ENCODE data around the gene HACE1. TPM values are rescaled to one million over a fixed set of nuclear protein-coding genes. Genes with fewer than 3 reads are reported as not detected.
"Not testable (repeated sequence)": the region's sequence is repeated elsewhere in the genome, so short reads cannot be mapped to it uniquely, and the experiment has no call there.

The HACE1 gene, protein sequence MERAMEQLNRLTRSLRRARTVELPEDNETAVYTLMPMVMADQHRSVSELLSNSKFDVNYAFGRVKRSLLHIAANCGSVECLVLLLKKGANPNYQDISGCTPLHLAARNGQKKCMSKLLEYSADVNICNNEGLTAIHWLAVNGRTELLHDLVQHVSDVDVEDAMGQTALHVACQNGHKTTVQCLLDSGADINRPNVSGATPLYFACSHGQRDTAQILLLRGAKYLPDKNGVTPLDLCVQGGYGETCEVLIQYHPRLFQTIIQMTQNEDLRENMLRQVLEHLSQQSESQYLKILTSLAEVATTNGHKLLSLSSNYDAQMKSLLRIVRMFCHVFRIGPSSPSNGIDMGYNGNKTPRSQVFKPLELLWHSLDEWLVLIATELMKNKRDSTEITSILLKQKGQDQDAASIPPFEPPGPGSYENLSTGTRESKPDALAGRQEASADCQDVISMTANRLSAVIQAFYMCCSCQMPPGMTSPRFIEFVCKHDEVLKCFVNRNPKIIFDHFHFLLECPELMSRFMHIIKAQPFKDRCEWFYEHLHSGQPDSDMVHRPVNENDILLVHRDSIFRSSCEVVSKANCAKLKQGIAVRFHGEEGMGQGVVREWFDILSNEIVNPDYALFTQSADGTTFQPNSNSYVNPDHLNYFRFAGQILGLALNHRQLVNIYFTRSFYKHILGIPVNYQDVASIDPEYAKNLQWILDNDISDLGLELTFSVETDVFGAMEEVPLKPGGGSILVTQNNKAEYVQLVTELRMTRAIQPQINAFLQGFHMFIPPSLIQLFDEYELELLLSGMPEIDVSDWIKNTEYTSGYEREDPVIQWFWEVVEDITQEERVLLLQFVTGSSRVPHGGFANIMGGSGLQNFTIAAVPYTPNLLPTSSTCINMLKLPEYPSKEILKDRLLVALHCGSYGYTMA
- polyA plus RNA-seq (2013, experiment 1 of 2), result 5.9 TPM
- 6.3 TPM for polyA plus RNA-seq (2013, experiment 2 of 2)

DNA sequence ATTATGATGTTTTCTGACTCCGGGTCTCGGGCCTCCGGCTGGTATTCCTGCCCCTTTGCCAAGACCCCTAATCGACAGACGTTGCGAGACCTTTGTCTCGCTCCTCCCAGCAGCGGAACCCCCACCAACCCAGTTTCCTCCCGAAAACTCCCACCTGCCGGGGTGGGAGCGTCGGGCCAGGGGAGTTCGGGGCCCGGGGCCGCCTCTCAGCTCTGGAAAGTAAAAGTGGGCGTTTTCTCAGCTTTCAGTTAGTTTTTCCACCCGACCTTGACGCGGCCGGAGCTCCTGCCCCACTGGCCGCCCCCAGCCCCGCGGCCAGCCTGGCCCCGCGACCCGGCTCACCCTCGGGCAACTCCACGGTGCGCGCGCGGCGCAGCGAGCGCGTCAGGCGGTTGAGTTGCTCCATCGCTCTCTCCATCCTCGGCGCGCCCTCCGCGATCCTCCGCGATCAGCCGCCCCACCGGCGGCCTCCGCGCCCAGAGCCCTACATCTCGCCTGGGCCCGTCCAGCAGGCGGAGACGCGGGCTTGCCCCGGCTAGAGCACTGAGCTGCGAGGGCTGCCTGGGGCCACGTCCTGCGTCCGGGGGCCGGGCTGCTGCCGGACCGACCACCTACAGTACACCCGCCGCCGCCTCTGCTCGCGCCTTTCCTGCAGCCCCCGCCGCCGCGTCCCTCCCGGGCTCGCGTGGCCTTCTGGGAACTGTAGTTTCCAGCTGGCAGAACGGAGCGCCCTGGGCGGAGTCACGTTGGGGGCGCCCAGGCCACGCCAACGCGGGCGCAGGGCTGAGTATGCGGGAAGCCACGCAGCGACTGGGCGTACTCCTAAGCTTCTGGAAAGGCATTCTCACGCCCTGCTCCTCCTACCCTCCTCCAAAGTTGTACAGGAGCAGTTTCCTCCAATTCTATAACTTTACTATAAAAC, at the start of gene HACE1:
Gene HACE1, minus strand, starts transcription at position 695 of the 922 bp plus-strand sequence. Its CDS starts 277 bp downstream, at position 418.
- no CpG with 5 or more reads among the region's 89 CpGs for WGBS (ENCODE audit: extremely low coverage, insufficient coverage, low lambda C conversion rate)
- peak within 1 kb of the TSS; percentile 97 for H3K4me2 ChIP-seq (ENCODE audit: low read length)

DNA sequence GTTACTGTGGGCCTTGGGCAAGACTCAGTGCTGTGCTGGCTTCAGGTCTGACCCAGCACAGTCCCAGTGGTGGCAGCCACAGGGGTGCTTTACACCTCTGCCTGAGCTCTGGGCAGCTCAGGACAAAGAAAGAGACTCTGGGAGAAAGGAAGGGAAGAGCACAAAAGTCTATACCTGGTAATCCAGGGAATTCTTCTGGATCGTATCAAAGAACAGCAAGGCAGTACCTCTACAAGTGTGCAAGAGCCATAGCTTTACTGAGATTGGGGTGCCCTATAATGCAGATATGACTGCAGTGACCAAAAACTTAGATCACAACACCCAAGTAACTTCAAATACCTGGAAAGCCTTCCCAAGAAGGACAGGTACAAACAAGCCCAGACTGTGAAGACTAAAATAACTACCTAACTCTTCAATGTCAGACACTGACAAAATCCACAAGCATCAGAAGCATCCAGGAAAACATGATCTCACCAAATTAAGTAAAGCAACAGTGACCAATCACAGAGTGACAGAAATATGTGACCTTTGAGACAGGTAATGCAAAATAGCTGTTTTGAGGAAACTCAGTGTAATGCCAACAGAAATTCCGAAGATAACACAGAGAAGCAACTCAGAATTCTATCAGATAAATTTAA, 49.3 kb upstream of the HACE1 start:
- no peaks in the 10 kb centered on the region for H3K79me2 ChIP-seq (ENCODE audit: control insufficient read depth, insufficient read depth, low read length)
- H2BK120ac ChIP-seq (ENCODE audit: low read depth, low read length), result no peak overlapping the region
- H4K8ac ChIP-seq (ENCODE audit: low read depth, low read length), result no peak overlapping the region
- no peak overlapping the region for H3K18ac ChIP-seq (ENCODE audit: low read length)
- no peaks in the 10 kb centered on the region for H3K79me1 ChIP-seq (ENCODE audit: low read length)
- H3K4me1 ChIP-seq (ENCODE audit: control insufficient read depth, low read depth, low read length), result no peaks in the 10 kb centered on the region
- no CpG with 5 or more reads among the region's 2 CpGs for WGBS (ENCODE audit: extremely low coverage, insufficient coverage, low lambda C conversion rate)
- H3K23ac ChIP-seq (ENCODE audit: low read length), result no peak overlapping the region
- H3K27me3 ChIP-seq (ENCODE audit: insufficient read depth, low read length, poor library complexity), result no peaks in the 10 kb centered on the region
- H4K5ac ChIP-seq (ENCODE audit: low read length), result no peak overlapping the region
- no peaks in the 10 kb centered on the region for H3K36me3 ChIP-seq (ENCODE audit: control insufficient read depth, insufficient read depth, low read length)
- no peak overlapping the region for H3K4ac ChIP-seq (ENCODE audit: low read depth, low read length)
- H3K27ac ChIP-seq (ENCODE audit: low read depth, low read length), result no peak overlapping the region
- H2AK5ac ChIP-seq (ENCODE audit: low read length), result no peak overlapping the region
- no peak overlapping the region for H2BK15ac ChIP-seq (replicated peaks; ENCODE audit: low read depth)
- no peak overlapping the region for H3K4me3 ChIP-seq (ENCODE audit: low read length)
- DNase-seq, result no peak
- H3K4me2 ChIP-seq (ENCODE audit: low read length), result no peak overlapping the region
- no peak overlapping the region for H2BK5ac ChIP-seq (ENCODE audit: low read length)
- no peak overlapping the region for H3K56ac ChIP-seq (ENCODE audit: low read length)
- no peak overlapping the region for H3K9ac ChIP-seq (ENCODE audit: low read length)

More for the DNA sequence above, at the start of gene HACE1:
- H2BK120ac ChIP-seq (ENCODE audit: low read depth, low read length), result no peak within 1 kb of the TSS
- peaks cover 6% of the 10 kb centered on the region for H3K79me2 ChIP-seq (ENCODE audit: control insufficient read depth, insufficient read depth, low read length)
- peak within 1 kb of the TSS; percentile 68 for H3K27ac ChIP-seq (ENCODE audit: low read depth, low read length)
- H2AK5ac ChIP-seq (ENCODE audit: low read length), result no peak within 1 kb of the TSS
- no peaks in the 10 kb centered on the region for H3K36me3 ChIP-seq (ENCODE audit: control insufficient read depth, insufficient read depth, low read length)
- peak within 1 kb of the TSS; percentile 65 for H4K8ac ChIP-seq (ENCODE audit: low read depth, low read length)
- H4K5ac ChIP-seq (ENCODE audit: low read length), result no peak within 1 kb of the TSS
- DNase-seq, result peak; percentile 96
- peak within 1 kb of the TSS; percentile 54 for H3K4me3 ChIP-seq (ENCODE audit: low read length)
- H3K18ac ChIP-seq (ENCODE audit: low read length), result peak within 1 kb of the TSS; percentile 61
- H3K4me1 ChIP-seq (ENCODE audit: control insufficient read depth, low read depth, low read length), result no peaks in the 10 kb centered on the region
- H3K56ac ChIP-seq (ENCODE audit: low read length), result peak within 1 kb of the TSS; percentile 93
- H3K79me1 ChIP-seq (ENCODE audit: low read length), result peaks cover 4% of the 10 kb centered on the region
- H3K27me3 ChIP-seq (ENCODE audit: insufficient read depth, low read length, poor library complexity), result no peaks in the 10 kb centered on the region
- peak within 1 kb of the TSS; percentile 1 for H3K4ac ChIP-seq (ENCODE audit: low read depth, low read length)
- H3K23ac ChIP-seq (ENCODE audit: low read length), result no peak within 1 kb of the TSS
- peak within 1 kb of the TSS; percentile 83 for H3K9ac ChIP-seq (ENCODE audit: low read length)
- H2BK15ac ChIP-seq (replicated peaks; ENCODE audit: low read depth), result no peak within 1 kb of the TSS
- no peak within 1 kb of the TSS for H2BK5ac ChIP-seq (ENCODE audit: low read length)

DNA sequence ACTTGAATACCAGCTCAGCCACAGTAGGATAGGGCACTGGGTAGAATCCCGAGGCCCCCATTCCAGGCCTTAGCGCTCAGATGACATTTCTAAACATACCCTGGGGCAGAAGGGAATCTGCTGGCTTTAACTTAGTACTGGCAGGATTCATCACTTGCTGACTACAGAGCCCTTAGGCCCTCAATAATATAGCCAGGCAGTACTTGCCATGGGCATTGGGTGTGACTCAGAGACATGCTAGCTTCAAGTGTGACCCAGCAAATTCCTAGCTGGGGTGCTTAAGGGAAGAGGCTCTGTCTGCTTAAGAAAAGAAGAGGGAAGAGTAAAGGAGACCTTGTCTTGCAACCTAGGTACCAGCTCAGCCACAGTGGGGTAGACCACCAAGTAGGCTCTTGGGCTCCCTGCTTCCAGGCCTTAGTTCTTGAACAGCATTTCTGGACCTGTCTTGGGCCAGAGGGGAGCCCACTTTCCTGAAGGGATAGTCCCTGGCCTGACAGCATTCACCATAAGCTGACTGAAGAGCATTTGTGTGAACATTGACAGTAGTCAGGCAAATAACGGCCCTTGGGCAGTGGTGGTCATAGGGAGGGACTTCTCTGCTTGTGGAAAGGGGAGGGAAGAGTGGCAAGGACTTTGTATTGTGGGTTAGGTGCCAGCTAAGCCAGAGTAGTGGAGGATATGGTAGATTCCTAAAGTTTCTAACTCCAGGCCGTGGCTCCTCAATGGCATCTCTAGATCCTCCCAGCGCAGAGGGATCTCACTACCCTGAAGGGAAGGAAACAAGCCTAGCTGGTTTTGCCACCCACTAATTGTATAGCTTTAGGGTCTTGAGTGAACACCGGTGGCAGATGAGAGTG, 48.5 kb upstream of the HACE1 start:
- Histone ChIP-seq H3K4me1 (ENCODE audit: control insufficient read depth, low read depth, low read length) (no peaks in the 10 kb centered on the region), H3K23ac (ENCODE audit: low read length) (no peak overlapping the region), H3K79me2 (ENCODE audit: control insufficient read depth, insufficient read depth, low read length) (no peaks in the 10 kb centered on the region), H3K4me3 (ENCODE audit: low read length) (no peak overlapping the region), H3K4ac (ENCODE audit: low read depth, low read length) (no peak overlapping the region), H2BK120ac (ENCODE audit: low read depth, low read length) (no peak overlapping the region), H3K18ac (ENCODE audit: low read length) (no peak overlapping the region), H3K79me1 (ENCODE audit: low read length) (no peaks in the 10 kb centered on the region), H3K27ac (ENCODE audit: low read depth, low read length) (no peak overlapping the region), H3K9ac (ENCODE audit: low read length) (no peak overlapping the region), H2BK15ac (replicated peaks; ENCODE audit: low read depth) (no peak overlapping the region), H4K5ac (ENCODE audit: low read length) (no peak overlapping the region), H2BK5ac (ENCODE audit: low read length) (no peak overlapping the region), H3K36me3 (ENCODE audit: control insufficient read depth, insufficient read depth, low read length) (no peaks in the 10 kb centered on the region), H4K8ac (ENCODE audit: low read depth, low read length) (no peak overlapping the region), H2AK5ac (ENCODE audit: low read length) (no peak overlapping the region), H3K4me2 (ENCODE audit: low read length) (no peak overlapping the region), H3K56ac (ENCODE audit: low read length) (no peak overlapping the region), H3K27me3 (ENCODE audit: insufficient read depth, low read length, poor library complexity) (no peaks in the 10 kb centered on the region)
- DNase-seq, result peak; percentile 76
- WGBS (ENCODE audit: extremely low coverage, insufficient coverage, low lambda C conversion rate), result no CpG with 5 or more reads among the region's 6 CpGs

DNA sequence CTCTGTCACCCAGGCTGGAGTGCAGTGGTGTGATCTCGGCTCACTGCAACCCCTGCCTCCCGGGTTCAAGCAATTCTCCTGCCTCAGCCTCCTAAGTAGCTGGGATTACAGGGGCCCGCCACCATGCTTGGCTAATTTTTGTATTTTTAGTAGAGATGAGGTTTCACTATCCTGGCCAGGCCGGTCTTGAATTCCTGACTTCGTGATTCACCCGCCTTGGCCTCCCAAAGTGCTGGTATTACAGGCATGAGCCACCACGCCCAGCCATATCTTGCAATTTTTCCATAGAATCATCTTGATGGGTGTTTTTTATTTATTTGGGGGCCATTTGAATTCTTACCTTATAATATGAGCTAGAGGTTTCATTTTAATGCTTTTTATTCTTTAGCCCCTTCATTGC, 39.2 kb upstream of the HACE1 start:
- not testable (repeated sequence) for H2AK5ac ChIP-seq (ENCODE audit: low read length); H2BK15ac ChIP-seq (replicated peaks; ENCODE audit: low read depth); H3K4me3 ChIP-seq (ENCODE audit: low read length); H3K4me1 ChIP-seq (ENCODE audit: control insufficient read depth, low read depth, low read length); H4K8ac ChIP-seq (ENCODE audit: low read depth, low read length); H3K56ac ChIP-seq (ENCODE audit: low read length); H3K27ac ChIP-seq (ENCODE audit: low read depth, low read length); H3K27me3 ChIP-seq (ENCODE audit: insufficient read depth, low read length, poor library complexity); H3K79me2 ChIP-seq (ENCODE audit: control insufficient read depth, insufficient read depth, low read length); H3K23ac ChIP-seq (ENCODE audit: low read length); H3K4ac ChIP-seq (ENCODE audit: low read depth, low read length); H3K4me2 ChIP-seq (ENCODE audit: low read length); H2BK120ac ChIP-seq (ENCODE audit: low read depth, low read length); H3K36me3 ChIP-seq (ENCODE audit: control insufficient read depth, insufficient read depth, low read length); H3K79me1 ChIP-seq (ENCODE audit: low read length); H4K5ac ChIP-seq (ENCODE audit: low read length); H3K18ac ChIP-seq (ENCODE audit: low read length); H3K9ac ChIP-seq (ENCODE audit: low read length); H2BK5ac ChIP-seq (ENCODE audit: low read length); DNase-seq
- WGBS (ENCODE audit: extremely low coverage, insufficient coverage, low lambda C conversion rate), result no CpG with 5 or more reads among the region's 7 CpGs
